Keratinocyte (primary cell): ENCODE data around the gene DTWD2. TPM values are rescaled to one million over a fixed set of nuclear protein-coding genes. Genes with fewer than 3 reads are reported as not detected.

Experiments
- DNase-seq: peaks from one replicate; pipeline ENCODE4 v3.0.0-alpha.2; 2011; ENCODE audit warnings: low read depth, missing footprints, low spot score
- FAIRE-seq: peaks from 2 replicates; lab custom pipeline; 2011; peaks lifted over from hg19 to GRCh38; lab: Jason Lieb, UNC
- H2AFZ ChIP-seq: 2 replicates; pipeline ENCODE4 v1.6.0; 2012; ENCODE audit warnings: low read length, control low read depth, inconsistent platforms; ENCODE audit not compliant: control insufficient read depth
- H3K27ac ChIP-seq: 2 replicates; pipeline ENCODE4 v1.5.1; 2011; ENCODE audit warnings: low read length; ENCODE audit not compliant: control insufficient read depth, insufficient read depth
- H3K27me3 ChIP-seq: 3 replicates; pipeline ENCODE4 v1.6.0; 2011; ENCODE audit warnings: low read length; ENCODE audit not compliant: control insufficient read depth, insufficient read depth; ENCODE audit errors: extremely low read depth
- H3K36me3 ChIP-seq, 2 experiments: 2 replicates in 1 of 2; 3 replicates in 1 of 2; pipeline ENCODE4 v1.5.1; 2011; ENCODE audit warnings: low read length in 2 of 2, mild to moderate bottlenecking in 1 of 2; ENCODE audit not compliant: control insufficient read depth in 2 of 2, insufficient read depth in 2 of 2; ENCODE audit errors: extremely low read depth in 1 of 2
- H3K4me1 ChIP-seq: 3 replicates; pipeline ENCODE4 v1.5.1; 2011; ENCODE audit warnings: low read length; ENCODE audit not compliant: control insufficient read depth, insufficient read depth; ENCODE audit errors: extremely low read depth
- H3K4me2 ChIP-seq: 3 replicates; pipeline ENCODE4 v1.6.0; 2011; ENCODE audit warnings: low read depth, low read length; ENCODE audit not compliant: control insufficient read depth, insufficient read depth; ENCODE audit errors: extremely low read depth
- H3K4me3 ChIP-seq, 3 experiments: fragments of 200-600 bp in 1 of 3; sonication (generic) in 1 of 3; 2 replicates in 2 of 3; 3 replicates in 1 of 3; pipeline ENCODE4 v1.5.1; 2011 to 2016; ENCODE audit warnings: low read length in 3 of 3, mild to moderate bottlenecking in 3 of 3, control low read depth in 2 of 3, inconsistent platforms in 1 of 3, low read depth in 1 of 3, mixed read lengths in 1 of 3, mixed run types in 1 of 3, moderate library complexity in 1 of 3; ENCODE audit not compliant: control insufficient read depth in 2 of 3, insufficient read depth in 2 of 3; ENCODE audit errors: extremely low read depth in 1 of 3
- H3K79me2 ChIP-seq: 2 replicates; pipeline ENCODE4 v1.6.0; 2012; ENCODE audit warnings: low read length; ENCODE audit not compliant: control insufficient read depth, insufficient read depth
- H3K9ac ChIP-seq: 3 replicates; pipeline ENCODE4 v1.6.0; 2011; ENCODE audit warnings: low read length; ENCODE audit not compliant: control insufficient read depth, insufficient read depth; ENCODE audit errors: extremely low read depth
- H3K9me1 ChIP-seq: 3 replicates; pipeline ENCODE4 v1.6.0; 2011; ENCODE audit warnings: low read length; ENCODE audit not compliant: control insufficient read depth, insufficient read depth; ENCODE audit errors: extremely low read depth
- H3K9me3 ChIP-seq: 2 replicates; pipeline ENCODE4 v1.5.1; 2012; ENCODE audit warnings: low read depth, low read length; ENCODE audit not compliant: control insufficient read depth
- H4K20me1 ChIP-seq: 3 replicates; pipeline ENCODE4 v1.6.0; 2011; ENCODE audit warnings: low read length; ENCODE audit not compliant: control insufficient read depth, insufficient read depth; ENCODE audit errors: extremely low read depth
- EZH2 ChIP-seq: IDR thresholded peaks from one replicate; pipeline ENCODE4 v1.6.1; 2012; ENCODE audit warnings: inconsistent platforms, mild to moderate bottlenecking, low read length, moderate library complexity
- dilution Hi-C: fragments of 300-500 bp; cut with MboI; formaldehyde crosslinking; loops from one replicate; pipeline ENCODE4 v1.7.0; 2020; ENCODE audit warnings: low sequenced_read_pairs; ENCODE audit not compliant: extremely low pct_ligation_motif_present
- polyA plus RNA-seq, 5 experiments: library from polyadenylated mRNA; depleted of rRNA in 3 of 5; stranded (reverse) in 3 of 5; stranded (forward) in 1 of 5; unstranded in 1 of 5; fragments of >200 nt; gene quantifications; 1 replicate in 1 of 5; 2 replicates in 3 of 5; 3 replicates in 1 of 5; pipeline versions ENCODE4 v1.2.1 to v1.2.3, GENCODE V29; 2011 to 2012; ENCODE audit warnings: missing spikeins in 2 of 5, low read depth in 1 of 5, low replicate concordance in 1 of 5
- TF ChIP-seq, protein P1 (sequence below), 3 experiments: IDR thresholded peaks in 1 of 3; conservative IDR thresholded peaks in 1 of 3; optimal IDR thresholded peaks in 1 of 3; 2 replicates in 2 of 3; 3 replicates in 1 of 3; pipeline versions ENCODE3 to v1.5.1; 2011; ENCODE audit warnings: low read length in 3 of 3, mild to moderate bottlenecking in 3 of 3, moderate library complexity in 2 of 3, control low read depth in 1 of 3, inconsistent platforms in 1 of 3; ENCODE audit not compliant: insufficient read depth in 2 of 3; ENCODE audit errors: extremely low read depth in 1 of 3

The DTWD2 gene
- polyA plus RNA-seq, 1 donor (not counting 4 experiments of a cell fraction or from before 2014, with no cell fraction given) = 2.9 TPM

DNA sequence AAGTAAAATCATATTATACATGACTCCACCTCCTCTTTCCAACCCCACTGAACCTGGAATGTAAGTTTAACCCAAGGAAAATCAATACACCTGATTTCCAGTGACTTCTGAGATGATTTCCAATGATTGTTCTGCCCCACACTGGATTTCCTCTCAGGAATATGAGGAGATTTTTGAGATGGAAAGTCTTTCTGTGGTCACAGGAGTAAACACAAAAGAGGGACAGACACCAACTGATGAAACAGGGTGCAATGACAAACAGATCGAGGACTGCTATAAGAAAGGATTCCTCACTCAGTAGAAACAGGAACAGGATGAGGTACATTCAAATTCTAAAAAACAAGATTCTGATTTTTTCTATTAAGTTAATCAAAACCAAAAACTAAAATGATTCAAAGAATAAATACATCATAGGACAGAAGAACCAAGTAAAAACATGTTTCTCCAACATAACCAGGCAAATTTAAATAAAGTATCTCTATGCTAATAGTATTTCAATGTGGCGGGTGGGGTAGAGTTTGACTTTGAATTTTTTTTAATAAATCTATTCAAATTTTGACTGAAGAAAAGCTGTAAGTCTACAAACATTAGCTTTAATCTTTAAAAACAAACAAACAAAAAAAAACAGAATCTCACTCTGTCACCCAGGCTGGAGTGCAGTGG is 42.1 kb downstream of the DTWD2 start:
- H3K27ac ChIP-seq = no peak overlapping the region
- H3K36me3 ChIP-seq = no peaks in the 10 kb centered on the region
- dilution Hi-C loops = no loop called here
- no peaks in the 10 kb centered on the region for H3K27me3 ChIP-seq
- H3K79me2 ChIP-seq = no peaks in the 10 kb centered on the region
- FAIRE-seq = no peak
- no peaks in the 10 kb centered on the region for H3K9me1 ChIP-seq
- H3K9ac ChIP-seq = no peak overlapping the region
- no peaks in the 10 kb centered on the region for H3K9me3 ChIP-seq
- no peak overlapping the region for H3K4me2 ChIP-seq
- DNase-seq = no peak
- no peak for TF ChIP-seq EZH2
- TF ChIP-seq, protein P1, sequence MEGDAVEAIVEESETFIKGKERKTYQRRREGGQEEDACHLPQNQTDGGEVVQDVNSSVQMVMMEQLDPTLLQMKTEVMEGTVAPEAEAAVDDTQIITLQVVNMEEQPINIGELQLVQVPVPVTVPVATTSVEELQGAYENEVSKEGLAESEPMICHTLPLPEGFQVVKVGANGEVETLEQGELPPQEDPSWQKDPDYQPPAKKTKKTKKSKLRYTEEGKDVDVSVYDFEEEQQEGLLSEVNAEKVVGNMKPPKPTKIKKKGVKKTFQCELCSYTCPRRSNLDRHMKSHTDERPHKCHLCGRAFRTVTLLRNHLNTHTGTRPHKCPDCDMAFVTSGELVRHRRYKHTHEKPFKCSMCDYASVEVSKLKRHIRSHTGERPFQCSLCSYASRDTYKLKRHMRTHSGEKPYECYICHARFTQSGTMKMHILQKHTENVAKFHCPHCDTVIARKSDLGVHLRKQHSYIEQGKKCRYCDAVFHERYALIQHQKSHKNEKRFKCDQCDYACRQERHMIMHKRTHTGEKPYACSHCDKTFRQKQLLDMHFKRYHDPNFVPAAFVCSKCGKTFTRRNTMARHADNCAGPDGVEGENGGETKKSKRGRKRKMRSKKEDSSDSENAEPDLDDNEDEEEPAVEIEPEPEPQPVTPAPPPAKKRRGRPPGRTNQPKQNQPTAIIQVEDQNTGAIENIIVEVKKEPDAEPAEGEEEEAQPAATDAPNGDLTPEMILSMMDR (optimal IDR thresholded peaks at IDR 0.05 in 1 of 3, IDR thresholded peaks at IDR 0.05 in 1 of 3, conservative IDR thresholded peaks at IDR 0.05 in 1 of 3; ENCODE audit: extremely low read depth in 1 of 3, insufficient read depth in 2 of 3, low read length in 3 of 3) = no peak
- H2AFZ ChIP-seq = no peak overlapping the region
- H3K4me1 ChIP-seq = no peaks in the 10 kb centered on the region
- H4K20me1 ChIP-seq = no peaks in the 10 kb centered on the region
- H3K4me3 ChIP-seq = no peak overlapping the region

DNA sequence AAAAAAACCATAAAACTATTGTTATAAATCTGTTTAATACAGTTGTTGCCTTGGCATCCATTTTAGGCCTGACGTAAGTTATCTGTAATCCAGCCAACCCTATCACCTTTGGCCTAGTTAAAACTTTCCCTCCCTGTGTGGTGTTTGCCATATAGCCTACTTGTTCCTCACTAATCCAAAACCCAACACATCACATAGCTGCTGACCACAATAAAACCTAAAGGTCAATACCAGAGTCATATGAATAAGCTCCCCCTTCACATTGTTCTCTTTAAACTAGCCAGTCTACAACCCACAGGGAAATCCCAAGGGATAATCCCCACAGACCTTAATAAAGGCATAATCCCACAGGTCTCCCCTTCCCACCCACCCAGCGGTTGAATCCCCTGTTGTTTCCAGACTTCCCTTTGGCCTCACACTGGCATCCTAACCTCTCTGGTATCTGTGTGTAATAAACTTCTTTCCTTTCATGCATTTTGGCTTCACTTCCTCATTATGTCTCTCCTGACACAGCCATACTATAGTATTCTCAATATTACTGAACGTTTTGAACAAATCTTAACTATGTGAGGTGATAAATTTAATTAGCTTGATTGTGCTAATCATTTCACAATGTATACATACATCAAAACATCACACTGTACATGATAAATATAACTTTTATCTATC is 50.8 kb downstream of the DTWD2 start:
- Histone ChIP-seq H3K79me2 (no peaks in the 10 kb centered on the region), H4K20me1 (no peaks in the 10 kb centered on the region), H3K9me1 (no peaks in the 10 kb centered on the region), H3K36me3 (no peaks in the 10 kb centered on the region), H2AFZ (no peak overlapping the region), H3K9me3 (no peaks in the 10 kb centered on the region), H3K27ac (no peak overlapping the region), H3K27me3 (no peaks in the 10 kb centered on the region), H3K4me1 (no peaks in the 10 kb centered on the region), H3K4me2 (no peak overlapping the region), H3K4me3 (no peak overlapping the region), H3K9ac (no peak overlapping the region)
- FAIRE-seq = no peak
- DNase-seq = no peak
- no peak for TF ChIP-seq EZH2
- TF ChIP-seq, protein P1 (optimal IDR thresholded peaks at IDR 0.05 in 1 of 3, IDR thresholded peaks at IDR 0.05 in 1 of 3, conservative IDR thresholded peaks at IDR 0.05 in 1 of 3; ENCODE audit: extremely low read depth in 1 of 3, insufficient read depth in 2 of 3, low read length in 3 of 3) = no peak
- dilution Hi-C loops = no loop called here
